HG03280 (cell line): ENCODE data around the gene IQCN.

Experiments
- ATAC-seq: cut with Tn5 transposase; IDR thresholded peaks from one replicate; pipeline ENCODE4 v1.9.1; 2021; ENCODE audit warnings: mild to moderate bottlenecking, moderate library complexity; ENCODE audit not compliant: unreplicated experiment

IQCN gene, protein sequence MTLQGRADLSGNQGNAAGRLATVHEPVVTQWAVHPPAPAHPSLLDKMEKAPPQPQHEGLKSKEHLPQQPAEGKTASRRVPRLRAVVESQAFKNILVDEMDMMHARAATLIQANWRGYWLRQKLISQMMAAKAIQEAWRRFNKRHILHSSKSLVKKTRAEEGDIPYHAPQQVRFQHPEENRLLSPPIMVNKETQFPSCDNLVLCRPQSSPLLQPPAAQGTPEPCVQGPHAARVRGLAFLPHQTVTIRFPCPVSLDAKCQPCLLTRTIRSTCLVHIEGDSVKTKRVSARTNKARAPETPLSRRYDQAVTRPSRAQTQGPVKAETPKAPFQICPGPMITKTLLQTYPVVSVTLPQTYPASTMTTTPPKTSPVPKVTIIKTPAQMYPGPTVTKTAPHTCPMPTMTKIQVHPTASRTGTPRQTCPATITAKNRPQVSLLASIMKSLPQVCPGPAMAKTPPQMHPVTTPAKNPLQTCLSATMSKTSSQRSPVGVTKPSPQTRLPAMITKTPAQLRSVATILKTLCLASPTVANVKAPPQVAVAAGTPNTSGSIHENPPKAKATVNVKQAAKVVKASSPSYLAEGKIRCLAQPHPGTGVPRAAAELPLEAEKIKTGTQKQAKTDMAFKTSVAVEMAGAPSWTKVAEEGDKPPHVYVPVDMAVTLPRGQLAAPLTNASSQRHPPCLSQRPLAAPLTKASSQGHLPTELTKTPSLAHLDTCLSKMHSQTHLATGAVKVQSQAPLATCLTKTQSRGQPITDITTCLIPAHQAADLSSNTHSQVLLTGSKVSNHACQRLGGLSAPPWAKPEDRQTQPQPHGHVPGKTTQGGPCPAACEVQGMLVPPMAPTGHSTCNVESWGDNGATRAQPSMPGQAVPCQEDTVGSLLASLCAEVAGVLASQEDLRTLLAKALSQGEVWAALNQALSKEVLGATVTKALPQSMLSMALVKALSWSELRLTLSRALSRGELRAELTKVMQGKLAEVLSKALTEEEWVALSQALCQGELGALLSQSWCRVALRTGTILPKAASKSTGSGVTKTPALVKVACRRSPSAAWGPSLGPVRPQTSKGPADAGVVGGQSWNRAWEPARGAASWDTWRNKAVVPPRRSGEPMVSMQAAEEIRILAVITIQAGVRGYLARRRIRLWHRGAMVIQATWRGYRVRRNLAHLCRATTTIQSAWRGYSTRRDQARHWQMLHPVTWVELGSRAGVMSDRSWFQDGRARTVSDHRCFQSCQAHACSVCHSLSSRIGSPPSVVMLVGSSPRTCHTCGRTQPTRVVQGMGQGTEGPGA (N-terminal part only)

GRCh38 chr19:18274219-18274780 is at the start of gene IQCN:
Gene IQCN (minus strand): TSS chr19:18274452. CDS start chr19:18269478, 4,974 bp downstream.
- no peak for ATAC-seq

DNA sequence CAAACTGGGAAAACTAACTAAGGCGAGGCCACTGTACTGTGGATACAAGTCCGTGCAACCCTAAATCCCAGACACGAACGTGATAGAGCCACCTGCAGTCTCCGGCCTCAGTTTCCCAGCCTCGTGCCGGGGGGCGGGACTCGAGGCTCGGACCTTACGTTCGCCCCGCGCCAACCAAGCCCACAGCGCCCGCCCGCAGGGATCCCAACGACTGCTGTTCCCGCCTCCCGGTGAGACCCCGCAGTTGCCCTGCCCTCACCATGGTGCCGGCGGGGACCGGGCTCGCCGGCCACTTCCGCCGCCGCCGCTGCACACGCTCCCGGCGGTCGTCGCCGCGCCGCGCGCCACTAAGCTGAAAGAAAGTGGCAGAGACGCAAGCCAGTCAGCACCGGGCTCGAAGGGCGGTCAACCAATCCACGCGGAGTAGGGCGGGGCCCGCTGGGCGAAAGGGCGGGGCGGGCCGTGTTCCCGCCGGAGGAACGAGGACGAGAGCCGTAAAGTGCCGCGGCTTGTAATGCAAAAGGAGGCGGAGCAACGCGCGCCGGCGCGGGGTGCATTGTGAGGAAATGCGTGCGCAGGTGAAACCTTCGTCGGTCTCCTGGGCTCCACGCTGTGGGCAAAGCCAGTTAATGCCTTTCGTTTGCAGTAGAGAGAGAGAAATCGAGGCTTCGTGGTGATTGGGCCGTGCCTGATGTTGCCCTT is 48.7 kb upstream of the IQCN start, which contains the start of gene LSM4:
Gene LSM4 (minus strand): TSS at position 318 of the 702 bp plus-strand sequence. CDS start 56 bp downstream, at position 262.
- peak; percentile 92 for ATAC-seq

- ATAC-seq, result no peak
These were observed 48.1 kb upstream of the IQCN start for GRCh38 chr19:18322318-18322758.

- no peak for ATAC-seq
These were observed 47.5 kb upstream of the IQCN start for GRCh38 chr19:18321734-18322102.

GRCh38 chr19:18320865-18321733 is 46.8 kb upstream of the IQCN start:
- ATAC-seq, result no peak

DNA sequence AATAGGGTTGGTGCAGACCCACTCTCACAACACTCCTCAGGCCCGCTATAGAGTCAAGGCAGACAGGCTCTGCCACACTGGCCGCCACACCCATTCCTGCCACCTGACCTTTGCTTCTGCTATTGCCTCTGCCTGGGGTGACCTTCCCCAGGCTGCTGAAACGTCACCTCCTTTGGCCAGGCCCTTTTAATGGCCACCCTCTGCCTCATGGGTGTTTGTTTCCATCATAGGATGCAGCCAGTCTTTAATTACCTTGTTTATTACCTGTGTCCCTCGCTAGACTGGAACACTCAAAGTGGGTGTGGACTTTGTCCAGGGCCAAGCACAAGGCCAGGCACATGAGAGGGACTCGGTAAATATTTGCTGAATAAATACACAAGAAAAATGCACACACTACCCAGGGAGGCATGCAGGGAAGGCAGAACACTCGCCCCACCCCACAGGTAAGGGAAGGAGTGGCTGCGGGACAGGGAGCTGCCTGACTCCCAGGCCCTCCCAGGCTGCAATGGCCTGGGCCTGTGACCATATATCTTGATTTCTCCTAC is 45.4 kb upstream of the IQCN start:
- ATAC-seq, result no peak

- no peak for ATAC-seq
These were observed 43.9 kb upstream of the IQCN start for GRCh38 chr19:18317961-18318800.

DNA sequence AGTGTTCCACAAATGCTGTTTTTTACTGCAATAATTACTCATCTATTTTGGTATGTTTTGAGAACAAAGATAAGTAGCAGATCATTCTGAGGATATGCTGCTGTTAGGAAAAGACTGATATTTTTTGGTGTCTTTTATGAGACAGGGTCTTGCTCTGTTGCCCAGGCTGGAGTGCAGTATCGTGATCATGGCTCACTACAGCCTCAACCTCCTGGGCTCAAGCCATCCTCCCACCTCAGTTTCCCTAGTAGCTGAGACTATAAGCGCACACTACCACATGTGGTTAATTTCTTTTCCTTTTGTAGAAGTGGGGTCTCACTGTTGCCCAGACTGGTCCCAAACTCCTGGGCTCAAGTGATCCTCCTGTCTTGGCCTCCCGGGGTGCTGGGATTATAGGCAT is 39.1 kb upstream of the IQCN start:
- no peak for ATAC-seq

DNA sequence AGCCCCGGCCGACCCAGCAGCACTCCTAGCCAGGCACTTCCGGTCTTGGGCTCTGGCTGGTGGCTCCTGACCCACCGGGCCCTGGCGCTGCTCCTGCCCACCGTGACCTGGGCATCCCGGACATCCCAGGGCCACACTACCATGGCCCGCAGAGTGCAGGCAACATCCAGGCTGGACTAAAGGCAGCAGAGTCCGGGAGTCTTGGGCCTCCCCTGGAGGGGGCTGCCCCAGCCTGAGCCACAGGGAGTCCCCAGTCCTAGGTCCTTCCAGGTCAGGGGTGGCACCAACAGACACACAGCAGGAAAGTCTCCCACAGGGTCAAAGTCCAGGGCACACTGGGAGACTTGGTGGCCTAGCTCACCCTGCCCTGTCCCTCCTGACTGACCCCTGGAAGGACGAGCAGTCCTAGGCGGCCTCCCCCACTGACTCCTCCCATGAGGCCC is 37.9 kb upstream of the IQCN start:
- no peak for ATAC-seq

DNA sequence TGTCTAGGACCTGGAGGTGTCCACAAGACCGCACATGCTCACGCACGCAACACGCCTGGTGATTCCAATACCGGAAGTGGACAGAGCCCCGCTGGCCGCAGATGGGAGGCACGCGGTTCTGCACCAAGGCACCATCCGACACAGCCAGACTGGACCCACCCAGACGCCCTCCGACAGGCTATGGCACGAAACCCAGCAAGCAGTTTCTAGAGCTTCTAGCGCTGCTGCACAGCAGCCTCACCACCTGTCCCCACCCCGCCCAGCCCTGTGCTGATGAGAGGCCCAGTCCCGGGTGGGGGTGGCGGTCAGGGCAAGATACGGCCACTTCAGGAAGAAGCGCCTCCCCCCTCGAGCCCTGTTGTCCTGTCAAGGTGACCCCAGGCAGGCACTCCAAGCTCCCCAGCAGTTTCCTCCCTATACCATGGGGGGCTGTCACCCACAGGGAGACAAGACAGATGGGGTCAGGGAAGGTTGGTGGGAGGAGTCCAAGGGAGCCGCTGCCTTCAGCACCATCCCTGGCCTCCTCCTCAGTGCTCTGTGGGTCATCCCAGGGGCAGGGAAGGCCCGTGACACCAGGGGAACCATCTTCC is 37.3 kb upstream of the IQCN start:
- ATAC-seq, result no peak

GRCh38 chr19:18310966-18311365 is 36.7 kb upstream of the IQCN start:
- no peak for ATAC-seq

DNA sequence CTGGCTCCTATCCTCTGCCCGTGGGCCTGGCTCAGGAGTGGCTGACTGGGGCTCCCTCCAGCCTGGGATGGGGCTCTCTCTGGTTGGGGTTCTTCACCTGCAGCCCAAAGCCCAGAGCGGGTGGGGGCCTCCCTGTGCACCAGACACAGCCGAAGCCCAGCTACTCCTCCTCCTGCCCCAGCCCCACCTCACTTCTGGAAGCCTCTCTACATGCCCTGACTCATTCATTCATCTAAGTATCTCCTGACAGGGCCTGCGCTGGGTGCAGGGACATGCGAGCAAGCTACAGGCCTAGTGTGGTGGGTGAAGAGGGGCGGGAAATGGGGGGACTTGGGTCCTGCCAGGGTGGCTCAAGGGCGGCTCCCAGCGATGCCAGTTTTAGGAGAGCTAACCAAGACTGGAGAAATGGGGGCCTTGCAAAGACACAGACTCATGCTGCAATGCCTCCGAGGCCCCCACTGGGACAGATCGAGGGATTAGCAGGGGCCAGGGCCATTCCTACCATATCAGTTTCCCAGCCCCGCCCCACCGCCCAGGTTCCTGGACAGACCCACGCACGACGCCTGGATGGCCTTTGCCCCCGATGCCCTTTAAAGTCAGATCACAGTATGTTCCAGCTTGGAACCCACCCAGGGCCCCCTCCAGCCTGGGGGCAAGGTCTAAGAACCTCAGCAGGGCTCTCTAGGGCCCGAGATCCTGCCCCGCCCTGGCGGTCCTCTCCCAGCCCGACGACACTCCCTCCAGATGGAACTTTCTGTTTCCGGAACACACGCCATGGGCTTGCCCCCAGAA is 36.1 kb upstream of the IQCN start:
- ATAC-seq, result no peak

- no peak for ATAC-seq
These were observed 35.3 kb upstream of the IQCN start for GRCh38 chr19:18309525-18310064.

- ATAC-seq, result no peak
These were observed 34.7 kb upstream of the IQCN start for GRCh38 chr19:18308948-18309325.

- no peak for ATAC-seq
These were observed 34.0 kb upstream of the IQCN start for GRCh38 chr19:18308051-18308947.
